Urothelium cell line (cell line): Measurements from ENCODE around the gene RBM44.
"Not testable (repeated sequence)": the region's sequence is repeated elsewhere in the genome, so short reads cannot be mapped to it uniquely, and the experiment has no call there.

Source experiments
- DNase-seq: peaks from one replicate; pipeline ENCODE4 v3.0.0; 2011; ENCODE audit warnings: low spot score, mixed read lengths
- FAIRE-seq: peaks from 2 replicates; lab custom pipeline; 2011; peaks lifted over from hg19 to GRCh38; lab: Jason Lieb, UNC

Gene RBM44

DNA sequence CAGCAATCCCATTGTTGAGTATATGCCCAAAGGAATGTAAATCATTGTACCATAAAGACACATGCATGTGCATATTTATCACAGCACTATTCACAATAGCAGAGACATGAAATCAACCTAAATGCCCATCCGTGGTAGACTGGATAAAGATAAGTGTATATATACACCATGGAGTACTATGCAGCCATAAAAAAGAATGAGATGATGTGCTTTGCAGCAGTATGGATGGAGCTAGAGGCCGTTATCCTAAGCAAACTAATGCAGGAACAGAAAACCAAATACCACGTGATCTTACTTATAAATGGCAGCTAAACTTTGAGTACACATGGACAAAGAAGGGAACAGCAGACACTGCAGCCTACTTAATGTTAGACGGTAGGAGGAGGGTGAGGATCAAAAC lies 42.5 kb downstream of the RBM44 start:
- no peak for FAIRE-seq

DNA sequence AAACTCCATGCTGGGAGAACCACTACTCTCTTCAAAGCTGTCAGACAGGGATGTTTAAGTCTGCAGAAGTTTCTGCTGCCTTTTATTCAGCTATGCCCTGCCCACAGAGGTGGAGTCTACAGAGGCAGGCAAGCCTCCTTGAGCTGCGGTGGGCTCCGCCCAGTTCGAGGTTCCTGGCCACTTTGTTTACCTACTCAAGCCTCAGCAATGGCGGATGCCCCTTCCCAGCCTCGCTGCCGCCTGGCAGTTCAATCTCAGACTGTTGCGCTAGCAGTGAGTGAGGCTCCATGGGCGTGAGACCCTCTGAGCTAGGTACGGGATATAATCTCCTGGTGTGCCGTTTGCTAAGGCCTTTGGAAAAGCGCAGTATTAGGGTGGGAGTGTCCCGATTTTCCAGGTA lies 50.4 kb downstream of the RBM44 start:
- not testable (repeated sequence) for DNase-seq, FAIRE-seq

More for the DNA sequence above, 42.5 kb downstream of the RBM44 start:
- no peak for DNase-seq

DNA sequence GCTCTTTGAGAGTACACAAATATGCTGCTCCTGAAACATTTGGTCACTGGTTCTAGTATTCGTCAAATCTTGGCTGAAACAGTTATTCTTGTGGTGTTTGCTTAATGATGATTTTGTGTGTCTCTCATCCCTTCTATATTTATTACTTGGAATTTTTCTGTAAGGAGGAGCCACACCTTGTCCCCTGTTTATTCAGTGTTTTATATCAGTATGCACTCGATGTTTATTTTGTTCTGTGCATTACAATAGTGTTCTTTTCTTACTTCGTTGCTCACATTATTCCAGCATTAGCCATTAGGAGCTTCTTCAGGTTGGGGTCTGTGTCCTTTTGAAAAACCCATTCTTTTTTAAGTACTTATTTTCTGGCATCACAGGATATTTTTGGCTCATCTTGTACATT lies 55.7 kb downstream of the RBM44 start:
- no peak for FAIRE-seq
- DNase-seq: no peak

DNA sequence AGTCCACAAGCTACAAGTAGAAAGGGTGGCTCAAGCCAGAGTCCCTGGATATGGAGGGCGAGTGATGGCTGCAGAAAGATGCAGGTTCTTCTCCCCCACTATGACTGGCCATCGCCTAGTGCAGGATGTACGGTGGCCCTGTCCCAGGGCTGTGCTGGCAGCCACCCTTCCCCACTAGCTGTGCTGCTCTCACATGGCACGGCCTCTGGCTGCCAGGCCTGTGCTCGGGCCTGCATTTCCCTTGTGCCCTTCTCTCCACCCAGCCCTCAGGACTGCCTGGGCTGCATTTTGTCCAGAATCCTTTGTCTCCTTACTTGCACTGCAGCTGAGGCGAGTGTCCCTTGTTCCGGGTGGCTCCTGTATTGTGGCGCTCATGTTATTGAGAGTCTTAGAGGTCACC lies 59.2 kb downstream of the RBM44 start:
- DNase-seq: no peak
- no peak for FAIRE-seq

DNA sequence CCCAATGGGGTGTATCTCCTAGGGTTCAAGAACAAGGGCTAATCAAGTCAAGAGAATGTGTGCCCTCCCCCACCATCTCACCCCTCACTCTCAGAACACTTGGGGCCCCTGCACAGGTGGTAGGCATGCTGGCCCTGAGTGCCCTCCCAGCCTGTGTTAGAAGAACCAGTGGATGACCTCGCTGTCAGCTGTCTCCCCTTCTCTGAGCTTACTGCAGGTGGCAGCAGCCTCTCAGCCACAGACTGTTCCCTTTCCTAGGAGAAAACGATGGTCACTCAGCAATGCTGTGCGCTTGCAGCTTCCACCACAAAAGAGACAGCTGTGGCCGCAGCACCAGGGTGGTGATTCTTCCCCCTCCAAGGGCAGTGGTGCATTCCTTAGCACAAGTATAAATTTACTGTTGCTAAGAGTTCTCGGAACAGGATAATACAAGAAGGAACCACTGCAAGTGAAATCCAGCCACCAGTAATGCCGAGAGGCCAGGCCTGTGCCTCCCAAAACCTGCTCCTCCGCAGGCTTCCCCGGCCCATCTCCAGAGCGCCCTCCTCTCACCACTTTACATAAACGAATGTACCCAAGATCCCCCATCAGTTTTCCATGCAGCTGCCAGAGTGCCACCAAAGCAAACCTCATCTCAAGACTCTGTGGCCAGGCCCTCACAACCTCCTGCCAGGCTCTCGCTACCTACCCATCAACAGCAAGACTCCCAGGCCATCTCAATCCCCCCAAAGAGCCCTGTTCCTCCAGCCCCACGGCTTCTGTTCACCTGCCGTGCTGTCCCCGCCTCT lies 59.9 kb downstream of the RBM44 start:
- peak; percentile 90 for FAIRE-seq
- peak; percentile 58 for DNase-seq

DNA sequence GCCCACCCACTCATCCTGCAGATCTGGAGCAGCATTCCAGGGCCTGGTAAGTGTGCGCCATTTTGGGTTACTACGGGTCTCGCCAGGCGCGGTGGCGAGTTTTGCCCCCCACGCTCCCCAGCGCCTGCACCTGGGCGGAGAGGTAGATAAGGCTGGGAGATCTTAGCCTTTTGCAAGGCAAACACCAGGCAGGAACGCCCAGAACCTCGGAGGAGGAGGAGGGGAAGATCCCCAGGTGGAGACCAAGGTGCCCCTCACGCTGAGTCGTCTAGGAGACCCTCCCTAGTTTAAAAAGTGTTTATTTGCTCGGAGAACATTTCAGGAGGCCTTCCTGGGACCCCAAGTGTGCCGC lies 60.5 kb downstream of the RBM44 start:
- FAIRE-seq: no peak

DNA sequence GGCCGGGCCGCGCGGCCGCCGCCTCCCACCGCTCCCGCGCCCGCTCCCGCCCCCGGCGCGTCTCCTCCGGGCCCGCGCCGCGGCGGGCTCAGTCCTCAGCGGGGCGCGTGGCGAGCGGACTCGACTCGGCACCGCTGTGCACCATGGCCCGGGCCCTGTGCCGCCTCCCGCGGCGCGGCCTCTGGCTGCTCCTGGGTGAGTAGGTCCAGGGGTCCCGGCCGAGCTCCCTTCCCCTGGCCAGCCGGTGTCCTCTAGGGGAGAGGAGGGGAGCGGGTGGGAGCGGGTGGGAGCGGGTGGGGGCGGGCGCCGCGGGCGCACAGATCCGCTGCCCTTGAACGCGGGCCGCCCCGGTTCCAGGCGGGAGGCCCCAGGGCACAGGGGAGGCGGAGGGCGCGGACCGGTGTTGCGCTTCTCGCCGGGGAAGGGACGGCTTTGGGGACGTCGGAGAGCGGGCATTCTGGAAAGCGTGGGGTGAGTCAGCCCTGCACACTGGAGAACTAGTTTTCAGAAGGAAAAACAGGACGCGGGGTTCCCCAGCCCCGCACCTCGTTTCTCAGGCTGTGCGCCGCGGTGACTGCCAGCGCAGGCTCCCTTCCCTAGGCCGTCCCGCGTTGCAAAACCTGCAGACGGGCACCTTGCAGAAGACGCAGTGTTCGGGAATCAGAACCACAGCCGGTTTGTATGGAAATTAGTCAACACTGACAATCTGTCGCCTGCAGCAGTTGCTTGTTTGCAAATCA lies 61.1 kb downstream of the RBM44 start, which contains the start of gene RAMP1:
Gene RAMP1, plus strand, starts transcription at position 91 of the 740 bp plus-strand sequence. Its CDS starts 53 bp downstream, at position 144.
- FAIRE-seq (no peak), DNase-seq (no peak)

More for the DNA sequence above, 60.5 kb downstream of the RBM44 start:
- DNase-seq: no peak

DNA sequence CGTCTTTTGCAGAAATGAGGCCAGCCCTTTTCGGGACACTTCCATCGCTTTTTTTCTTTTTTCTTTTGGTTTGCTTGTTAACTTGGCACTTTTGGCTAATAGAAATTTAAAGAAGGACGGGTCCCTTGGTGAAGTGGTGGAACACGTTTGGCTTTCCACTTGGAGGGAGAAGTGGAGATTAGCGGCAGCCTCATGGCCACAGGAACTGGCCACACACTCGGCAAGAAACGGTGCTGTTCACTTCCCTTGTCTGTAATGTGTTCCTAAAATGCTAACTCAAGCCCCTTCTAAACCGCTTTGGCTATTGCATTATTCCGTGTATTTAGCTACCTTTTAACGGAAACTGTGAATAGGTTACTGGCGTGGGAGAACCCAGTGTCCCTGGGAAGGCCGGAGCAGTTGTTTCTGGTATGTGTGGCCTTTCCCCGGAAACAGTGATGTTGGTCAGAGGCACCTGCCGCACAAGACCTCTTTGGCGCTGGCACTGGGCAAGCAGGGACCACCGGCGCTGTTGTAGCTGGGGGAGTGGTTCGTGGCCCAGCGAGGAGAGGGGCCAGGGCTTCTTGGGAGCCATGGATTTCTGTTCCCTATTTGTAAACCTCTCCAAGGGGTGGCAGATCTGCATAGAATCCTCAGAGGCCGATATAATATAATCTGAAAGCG lies 61.8 kb downstream of the RBM44 start:
- FAIRE-seq: no peak
- no peak for DNase-seq

DNA sequence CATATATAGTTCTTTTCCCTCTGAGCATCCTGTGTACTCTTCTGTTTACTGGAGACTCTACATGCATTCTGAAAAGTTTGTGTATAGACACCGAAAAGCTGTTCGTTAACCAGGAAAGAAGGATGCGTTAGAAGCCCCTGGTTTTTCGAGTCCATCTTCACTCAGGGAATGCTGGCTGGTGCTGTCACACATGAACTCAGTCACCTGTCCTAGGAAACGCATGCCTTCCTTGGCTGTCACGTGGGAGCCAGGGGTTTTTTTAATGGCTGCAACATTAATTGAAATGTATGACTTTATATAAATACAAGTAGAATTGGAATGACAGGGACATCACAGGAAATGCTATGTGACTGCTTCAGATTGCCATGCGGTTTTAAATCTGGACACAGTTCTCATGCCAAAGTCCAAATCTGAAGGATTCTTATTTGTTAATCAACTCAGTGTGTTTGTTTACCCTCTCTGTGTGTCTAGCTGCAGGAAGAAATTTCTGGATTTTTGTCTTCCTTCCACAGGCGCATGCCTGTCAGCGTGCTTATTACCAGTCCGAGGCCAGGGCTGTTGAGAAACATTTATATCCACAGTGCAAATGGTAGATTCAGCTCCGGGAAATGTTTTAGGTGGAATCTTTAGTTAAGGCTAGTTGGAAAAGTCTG lies 63.4 kb downstream of the RBM44 start:
- FAIRE-seq (no peak), DNase-seq (no peak)

DNA sequence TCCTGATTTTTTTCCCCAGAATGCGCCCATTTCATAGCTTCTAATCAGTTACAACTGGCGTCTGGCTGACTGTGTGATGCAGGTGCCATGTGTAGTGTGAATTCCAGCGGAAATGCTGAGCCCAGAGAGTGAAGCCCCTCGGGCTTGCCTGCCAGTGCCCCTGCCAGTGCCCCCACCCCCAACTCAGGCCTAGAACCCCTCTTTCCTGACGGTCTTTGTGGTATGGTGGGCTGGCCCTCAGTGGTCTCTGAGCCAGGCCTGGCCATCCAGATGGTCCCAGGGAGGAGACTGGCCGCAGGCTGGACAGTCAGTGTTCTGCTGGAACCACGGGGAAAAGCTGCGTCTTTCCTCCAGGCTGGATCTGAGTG lies 63.9 kb downstream of the RBM44 start:
- FAIRE-seq (no peak), DNase-seq (no peak)

DNA sequence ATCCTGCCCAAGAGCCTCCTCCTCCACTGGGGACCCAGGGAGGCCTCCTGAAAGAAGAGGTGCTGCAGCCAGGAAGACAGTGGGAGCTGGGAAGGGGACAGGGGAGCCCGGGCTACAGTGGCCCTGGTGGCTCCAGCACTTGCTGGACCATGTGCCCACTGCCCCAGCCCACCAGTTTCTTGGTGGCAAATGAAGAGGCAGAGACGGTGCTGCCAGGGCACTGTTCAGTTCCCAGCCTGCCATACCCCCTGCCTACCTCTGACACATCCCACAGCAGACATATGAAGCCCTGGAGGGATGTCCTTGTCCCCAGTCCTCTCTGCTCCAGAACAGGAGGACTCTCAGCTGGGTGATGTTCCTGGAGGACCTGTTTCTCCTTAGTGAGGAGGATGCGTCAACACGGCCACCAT lies 64.5 kb downstream of the RBM44 start:
- FAIRE-seq: no peak
- no peak for DNase-seq

DNA sequence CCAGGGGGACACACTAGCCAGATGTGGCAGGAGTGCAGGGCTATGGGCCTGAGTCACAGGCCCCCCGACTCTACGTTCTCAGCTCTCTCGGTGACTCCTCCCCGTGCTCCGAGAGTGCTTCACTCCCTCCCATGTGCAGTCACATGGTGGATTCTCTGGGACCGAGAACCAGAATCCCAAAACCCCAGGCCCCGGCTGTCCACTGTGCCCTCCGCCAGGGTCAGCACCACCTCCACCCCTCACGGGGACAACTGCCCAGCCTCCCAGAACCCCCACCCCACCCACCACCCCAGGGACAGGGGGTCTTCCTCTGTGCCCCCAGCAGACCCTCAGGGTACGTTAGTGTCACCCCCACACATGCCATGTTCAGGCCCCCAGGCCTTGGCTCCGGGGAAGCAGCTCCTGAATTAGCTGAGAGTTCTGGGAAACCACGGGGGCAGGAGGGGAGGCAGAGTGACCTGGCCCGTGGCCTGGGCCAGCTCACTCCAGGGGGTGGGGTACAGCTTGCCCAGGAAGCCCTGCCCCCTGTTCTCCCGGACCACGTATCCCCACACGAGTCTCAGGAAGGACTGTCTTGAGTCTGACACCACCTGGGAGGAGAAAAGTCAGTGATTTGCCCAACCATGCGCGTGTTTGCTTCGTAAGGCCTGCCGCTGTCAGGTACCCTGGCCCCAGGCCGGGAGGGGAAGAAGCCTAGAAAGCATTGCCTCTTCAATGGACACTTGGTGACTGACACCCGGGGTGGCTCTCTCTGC lies 65.3 kb downstream of the RBM44 start:
- FAIRE-seq (no peak), DNase-seq (no peak)

DNA sequence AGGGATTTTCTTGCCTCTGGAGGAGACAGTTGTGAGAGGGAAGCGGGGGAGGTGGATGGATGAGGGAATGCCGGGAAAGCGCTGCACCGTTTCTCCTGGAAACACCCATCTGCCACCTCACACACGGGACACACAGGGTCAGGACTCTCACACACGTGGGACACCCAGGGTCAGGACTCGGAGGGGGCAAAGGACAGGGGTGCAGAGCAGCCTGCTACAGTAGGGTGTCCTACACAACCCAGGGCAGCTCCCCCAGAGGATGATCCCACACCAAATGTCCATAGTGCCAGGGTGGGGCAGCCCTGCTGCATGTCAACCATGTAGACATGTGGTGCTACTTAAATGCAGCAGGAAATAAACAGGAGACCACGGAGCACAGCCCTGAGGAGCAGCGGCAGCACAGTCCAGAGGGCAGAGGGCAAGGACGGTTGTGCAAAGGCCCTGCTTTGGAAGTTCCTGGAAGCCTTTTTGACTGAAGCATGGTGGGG lies 65.9 kb downstream of the RBM44 start:
- DNase-seq (no peak), FAIRE-seq (no peak)

DNA sequence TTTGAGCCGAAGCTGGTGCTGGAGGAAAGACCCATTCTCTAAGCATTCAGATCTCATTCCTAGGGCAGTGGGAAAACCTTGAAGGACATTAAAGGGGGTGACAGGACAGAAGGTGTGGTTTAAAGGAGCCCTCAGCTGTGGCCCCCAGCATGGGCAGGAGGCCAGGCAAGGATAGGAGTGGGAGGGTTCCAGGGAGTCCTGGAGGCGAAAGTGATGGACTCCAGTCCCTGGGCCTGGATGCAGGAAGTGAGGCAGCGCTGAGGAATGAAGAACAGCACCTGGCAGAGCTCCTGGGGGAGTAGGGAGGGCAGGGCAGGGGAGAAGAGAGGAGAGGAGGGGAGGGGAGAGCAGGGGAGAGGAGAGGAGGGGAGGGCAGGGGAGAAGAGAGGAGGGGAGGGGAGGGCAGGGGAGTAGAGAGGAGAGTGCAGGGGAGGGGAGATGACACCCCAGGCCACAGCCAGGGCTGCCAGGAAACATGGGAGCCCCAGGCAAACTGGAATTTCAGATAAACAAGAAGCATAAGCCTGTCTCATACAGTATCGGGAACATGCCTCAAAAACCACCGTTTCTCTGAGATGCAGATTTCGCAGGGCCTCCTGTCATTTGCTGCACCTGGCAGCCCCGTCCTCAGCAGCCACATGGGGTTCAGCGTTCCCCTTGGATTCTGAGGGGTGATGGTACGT lies 66.5 kb downstream of the RBM44 start:
- DNase-seq: peak; percentile 89
- FAIRE-seq: no peak

DNA sequence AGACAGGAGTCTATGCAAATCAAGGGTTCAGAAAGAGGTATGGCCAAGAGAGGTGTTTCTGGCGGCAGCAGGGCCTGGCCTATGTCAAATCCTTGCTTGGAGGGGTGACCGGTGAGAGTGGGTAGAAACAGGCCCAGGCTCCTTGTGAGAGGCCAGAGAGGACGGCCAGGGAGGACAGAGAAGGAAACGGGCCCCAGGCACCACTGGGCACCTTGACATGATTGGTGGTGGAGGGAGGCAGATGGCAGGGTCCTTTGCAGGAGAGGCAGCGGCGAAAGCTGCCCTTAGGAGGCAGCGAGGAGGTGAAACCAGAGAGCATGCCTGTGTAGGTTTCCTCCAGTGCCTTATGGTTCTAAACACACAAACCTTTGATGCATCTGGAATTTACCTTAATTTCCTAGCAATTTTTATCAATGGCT lies 67.1 kb downstream of the RBM44 start:
- peak; percentile 35 for FAIRE-seq
- peak; percentile 39 for DNase-seq

DNA sequence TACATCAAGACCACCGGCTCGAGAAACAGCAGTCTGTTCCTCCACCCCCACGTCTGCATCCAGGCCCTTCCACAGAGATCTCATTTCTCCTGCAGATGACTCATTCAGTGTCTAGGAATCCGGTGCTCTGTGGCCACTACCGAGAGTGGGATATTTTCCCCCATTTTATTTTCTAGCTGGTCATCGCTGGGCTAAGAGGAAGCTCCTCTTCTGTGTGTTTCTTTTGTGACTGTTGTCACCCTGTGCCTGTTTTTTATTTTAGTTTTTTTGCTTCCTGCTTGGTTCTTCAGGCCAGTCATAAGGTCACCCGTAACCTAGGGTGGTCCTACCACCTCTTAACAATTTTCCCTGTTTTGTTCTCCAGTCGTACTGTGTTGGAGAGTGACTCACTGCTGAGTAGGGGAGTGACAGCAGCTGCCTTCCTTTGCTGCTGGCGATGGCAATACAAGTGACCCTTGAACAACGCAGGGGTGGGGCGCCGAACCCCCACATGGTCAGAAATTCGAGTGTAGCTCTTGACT lies 67.6 kb downstream of the RBM44 start:
- DNase-seq (peak; percentile 78), FAIRE-seq (peak; percentile 83)

DNA sequence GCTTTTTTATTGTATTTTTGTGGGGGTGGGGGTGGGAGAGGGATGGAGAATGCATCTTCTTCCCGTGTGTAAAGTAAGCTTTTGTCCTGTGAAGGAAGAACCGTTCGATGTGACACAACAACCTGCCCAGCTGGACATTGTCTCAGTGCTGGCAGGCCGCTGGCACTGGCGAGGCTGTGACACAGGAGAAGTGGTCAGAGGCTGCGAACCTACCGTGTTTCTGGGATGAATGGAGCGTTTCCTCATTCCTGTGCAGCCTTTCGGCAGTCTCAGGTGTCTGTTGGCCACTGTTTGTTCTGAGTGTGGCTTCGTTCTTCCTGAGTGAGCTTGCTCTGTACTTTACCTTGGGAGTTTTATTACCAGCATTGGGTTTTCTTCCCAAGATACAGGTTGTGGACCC lies 68.9 kb downstream of the RBM44 start:
- FAIRE-seq (no peak), DNase-seq (no peak)

DNA sequence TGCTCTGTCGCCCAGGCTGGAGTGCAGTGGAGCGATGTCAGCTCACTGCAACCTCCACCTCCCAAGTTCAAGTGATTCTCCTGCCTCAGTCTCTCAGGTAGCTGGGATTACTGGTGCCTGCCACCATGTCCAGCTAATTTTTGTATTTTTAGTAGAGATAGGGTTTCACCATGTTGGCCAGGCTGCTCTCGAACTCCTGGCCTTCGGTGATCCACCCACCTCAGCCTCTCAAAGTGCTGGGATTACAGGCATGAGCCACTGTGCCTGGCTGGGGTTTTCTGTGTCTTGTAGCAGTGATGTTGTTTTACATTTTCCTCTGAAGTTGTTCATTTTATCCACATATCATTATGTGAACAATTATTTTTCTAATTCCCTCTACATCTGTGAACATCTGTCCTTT lies 69.5 kb downstream of the RBM44 start:
- not testable (repeated sequence) for FAIRE-seq, DNase-seq

DNA sequence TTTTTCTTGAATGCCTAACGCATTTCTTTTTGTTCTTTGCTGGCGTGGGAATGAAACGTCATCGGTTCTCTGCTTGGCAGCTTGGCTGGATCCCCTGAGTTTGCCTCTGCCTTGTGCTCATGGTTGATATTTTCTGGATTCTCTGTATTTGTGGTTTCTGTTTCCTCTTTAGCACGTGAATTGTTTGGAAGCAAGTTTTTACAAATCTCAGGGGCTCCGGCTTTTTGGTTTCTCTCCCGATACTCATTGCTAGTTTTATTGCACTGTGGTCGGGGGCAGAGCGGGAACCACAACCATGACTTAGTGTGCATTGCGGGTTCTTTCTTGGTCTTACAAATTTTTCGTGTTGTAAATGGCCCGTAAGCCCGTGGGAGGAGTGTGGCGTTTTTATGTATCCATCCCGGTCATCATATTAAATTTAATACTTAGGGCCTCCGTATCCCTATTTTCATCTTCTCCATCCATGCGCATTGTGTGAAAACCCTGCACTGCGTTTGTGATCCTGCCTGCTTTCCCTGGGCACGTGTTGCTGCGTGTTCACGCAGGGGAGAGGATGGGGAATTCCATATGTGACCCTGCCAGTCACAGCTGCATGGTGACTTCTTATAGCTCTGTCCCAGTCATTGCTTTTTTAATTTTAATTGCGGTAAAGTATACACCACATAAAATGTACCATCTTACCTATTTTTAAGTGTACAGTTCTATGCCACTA lies 70.2 kb downstream of the RBM44 start:
- no peak for DNase-seq
- FAIRE-seq: no peak
